Measurements from ENCODE around the gene RAPGEF2. TPM values are rescaled to one million over a fixed set of nuclear protein-coding genes. Genes with fewer than 3 reads are reported as not detected.

The RAPGEF2 gene
- total and polyA plus RNA-seq, 2 donors from 2014 or later, result 6.9 to 50.6 TPM

GRCh38 chr4:159293811-159294515 is 191.1 kb downstream of the RAPGEF2 start:
- no peak overlapping the region for H3K27ac ChIP-seq (ENCODE audit: low read depth in 2 of 2, low read length in 2 of 2)
- peaks cover 0 to 2% (median 0%) of the 10 kb centered on the region in 3 donors for H3K4me1 ChIP-seq (ENCODE audit: control insufficient read depth in 2 of 3, insufficient read depth in 2 of 3, low read depth in 1 of 3, low read length in 3 of 3)
- intact Hi-C loops (cut with DNase I), result no loop called here
- H3K27me3 ChIP-seq (ENCODE audit: control insufficient read depth, insufficient read depth, low read length), result no peaks in the 10 kb centered on the region
- no peaks in the 10 kb centered on the region for H3K9me3 ChIP-seq (ENCODE audit: control insufficient read depth in 2 of 3, insufficient read depth in 1 of 3, low read length in 3 of 3)
- H3K9ac ChIP-seq (ENCODE audit: low read length in 3 of 3), result no peak overlapping the region
- no peak for TF ChIP-seq CTCF (IDR thresholded peaks at IDR 0.05; ENCODE audit: borderline replicate concordance, extremely low read depth, insufficient read depth)
- FAIRE-seq, result no peak
- no peak for DNase-seq
- H3K4me3 ChIP-seq (ENCODE audit: low read length in 3 of 3), result no peak overlapping the region
- H3K36me3 ChIP-seq (ENCODE audit: control insufficient read depth in 2 of 3, insufficient read depth in 3 of 3, low read length in 3 of 3), result no peaks in the 10 kb centered on the region

- peak; percentile 61 for FAIRE-seq
- Histone ChIP-seq H3K9me3 (ENCODE audit: control insufficient read depth in 2 of 3, insufficient read depth in 1 of 3, low read length in 3 of 3) (no peaks in the 10 kb centered on the region), H3K27me3 (ENCODE audit: control insufficient read depth, insufficient read depth, low read length) (no peaks in the 10 kb centered on the region), H3K36me3 (ENCODE audit: control insufficient read depth in 2 of 3, insufficient read depth in 3 of 3, low read length in 3 of 3) (no peaks in the 10 kb centered on the region), H3K9ac (ENCODE audit: low read length in 3 of 3) (no peak overlapping the region), H3K4me3 (ENCODE audit: low read length in 3 of 3) (no peak overlapping the region), H3K4me1 (ENCODE audit: control insufficient read depth in 2 of 3, insufficient read depth in 2 of 3, low read depth in 1 of 3, low read length in 3 of 3) (peaks cover 0 to 2% (median 0%) of the 10 kb centered on the region in 3 donors), H3K27ac (ENCODE audit: low read depth in 2 of 2, low read length in 2 of 2) (no peak overlapping the region)
- intact Hi-C loops (cut with DNase I), result no loop called here
- DNase-seq, result no peak
- no peak for TF ChIP-seq CTCF (IDR thresholded peaks at IDR 0.05; ENCODE audit: borderline replicate concordance, extremely low read depth, insufficient read depth)
These were observed 193.2 kb downstream of the RAPGEF2 start for GRCh38 chr4:159296061-159296460.

- FAIRE-seq, result no peak
These were observed 194.2 kb downstream of the RAPGEF2 start for GRCh38 chr4:159297091-159297490.

More at GRCh38 chr4:159297091-159297490, 194.2 kb downstream of the RAPGEF2 start:
- intact Hi-C loops (cut with DNase I), result no loop called here
- DNase-seq, result no peak
- no peaks in the 10 kb centered on the region for H3K27me3 ChIP-seq (ENCODE audit: control insufficient read depth, insufficient read depth, low read length)
- no peak overlapping the region for H3K27ac ChIP-seq (ENCODE audit: low read depth in 2 of 2, low read length in 2 of 2)
- TF ChIP-seq CTCF (IDR thresholded peaks at IDR 0.05; ENCODE audit: borderline replicate concordance, extremely low read depth, insufficient read depth), result no peak
- no peak overlapping the region for H3K4me3 ChIP-seq (ENCODE audit: low read length in 3 of 3)
- H3K9ac ChIP-seq (ENCODE audit: low read length in 3 of 3), result no peak overlapping the region
- H3K36me3 ChIP-seq (ENCODE audit: control insufficient read depth in 2 of 3, insufficient read depth in 3 of 3, low read length in 3 of 3), result no peaks in the 10 kb centered on the region
- no peaks in the 10 kb centered on the region for H3K9me3 ChIP-seq (ENCODE audit: control insufficient read depth in 2 of 3, insufficient read depth in 1 of 3, low read length in 3 of 3)
- peaks cover 0 to 1% (median 0%) of the 10 kb centered on the region in 3 donors for H3K4me1 ChIP-seq (ENCODE audit: control insufficient read depth in 2 of 3, insufficient read depth in 2 of 3, low read depth in 1 of 3, low read length in 3 of 3)

All from kidney (tissue), 14 donors.